HCT116 (cell line): ENCODE measurements around the gene SNX25. TPM values are rescaled to one million over a fixed set of nuclear protein-coding genes. Genes with fewer than 3 reads are reported as not detected.

Experiments
- ATAC-seq: fragments of 200-7000 bp; cut with Tn5 transposase; 2 replicates; pipeline ENCODE4 v1.9.1; 2020; ENCODE audit warnings: mild to moderate bottlenecking, moderate library complexity
- BruUV-seq: library from RNA; stranded (reverse); fragments of 400-500 nt; replicated peaks from 2 replicates; lab custom pipeline; 2021; lab: Mats Ljungman, UMichigan
- CTCF ChIA-PET: fragments of 300-600 bp; sonication (Branson Sonifier 250); formaldehyde crosslinking; loops from one replicate; lab custom pipeline; 2021; ENCODE audit warnings: antibody characterized with exemption; lab: Charles Lee
- POLR2A ChIA-PET: fragments of 300-600, 350-600 bp; sonication (Branson Sonifier 250); formaldehyde crosslinking; loops from one replicate; lab custom pipeline; 2021; ENCODE audit warnings: antibody characterized with exemption; lab: Charles Lee
- RAD21 ChIA-PET, 2 experiments: fragments of 300-600 bp; sonication (Branson Sonifier 250); formaldehyde crosslinking; loops; one replicate each; lab custom pipeline; 2023; ENCODE audit warnings: low total read pairs in 2 of 2; ENCODE audit not compliant: uncharacterized antibody in 2 of 2, unreplicated experiment in 2 of 2, low non-redundant PET in 1 of 2; lab: Charles Lee
- DNase-seq: peaks from one replicate; pipeline ENCODE4 v3.0.0-alpha.2; 2010; ENCODE audit warnings: low read depth, low spot score
- H2AFZ ChIP-seq: fragments of 200-600 bp; shearing (Covaris generic), sonication (generic); 2 replicates; pipeline ENCODE4 v1.6.1; 2017; ENCODE audit warnings: low read depth, mixed run types, mixed read lengths, antibody characterized with exemption, low read length; ENCODE audit not compliant: poor library complexity, severe bottlenecking
- H3K27ac ChIP-seq: 2 replicates; pipeline ENCODE4 v1.5.1; 2012; ENCODE audit warnings: low read depth, low read length
- H3K27me3 ChIP-seq: fragments of 200-600 bp; sonication (generic); 2 replicates; pipeline ENCODE4 v1.6.1; 2016; ENCODE audit warnings: mixed run types, low read length, mixed read lengths; ENCODE audit not compliant: insufficient read depth
- H3K36me3 ChIP-seq, 2 experiments: fragments of 200-500 bp in 1 of 2; fragments of 200-600 bp in 1 of 2; sonication (Bioruptor generic) in 1 of 2; sonication (generic) in 1 of 2; 2 replicates each; pipeline versions ENCODE4 v1.5.1 to v1.6.1; 2014 to 2016; ENCODE audit warnings: low read length in 2 of 2, inconsistent platforms in 1 of 2, mixed read lengths in 1 of 2, mixed run types in 1 of 2; ENCODE audit not compliant: insufficient read depth in 2 of 2, control insufficient read depth in 1 of 2
- H3K4me1 ChIP-seq, 2 experiments: fragments of 200-600 bp in 1 of 2; sonication (generic) in 1 of 2; 2 replicates each; pipeline versions ENCODE4 v1.5.1 to v1.6.1; 2012 to 2017; ENCODE audit warnings: low read length in 2 of 2, inconsistent platforms in 1 of 2, mild to moderate bottlenecking in 1 of 2, mixed read lengths in 1 of 2, mixed run types in 1 of 2, moderate library complexity in 1 of 2; ENCODE audit not compliant: insufficient read depth in 2 of 2, control insufficient read depth in 1 of 2
- H3K4me2 ChIP-seq: fragments of 200-600 bp; sonication (generic); 2 replicates; pipeline ENCODE4 v1.6.1; 2017; ENCODE audit warnings: mixed run types, low read length, mixed read lengths
- H3K4me3 ChIP-seq, 2 experiments: fragments of 200-600 bp in 1 of 2; sonication (generic) in 1 of 2; replicated peaks in 1 of 2; 2 replicates each; pipeline ENCODE4 v1.5.1; 2011 to 2016; ENCODE audit warnings: low read length in 2 of 2, control low read depth in 1 of 2, low read depth in 1 of 2, mild to moderate bottlenecking in 1 of 2, mixed read lengths in 1 of 2, mixed run types in 1 of 2
- H3K79me2 ChIP-seq: fragments of 200-600 bp; sonication (generic); 2 replicates; pipeline ENCODE4 v1.6.1; 2017; ENCODE audit warnings: mild to moderate bottlenecking, mixed run types, low read length, moderate library complexity, mixed read lengths; ENCODE audit not compliant: insufficient read depth
- H3K9ac ChIP-seq: fragments of 200-600 bp; sonication (generic); 2 replicates; pipeline ENCODE4 v1.6.1; 2016; ENCODE audit warnings: low read length, mixed read lengths
- H3K9me2 ChIP-seq: fragments of 200-600 bp; sonication (generic), shearing (Covaris generic); 2 replicates; pipeline ENCODE4 v1.6.1; 2017; ENCODE audit warnings: mixed run types, mild to moderate bottlenecking, moderate library complexity; ENCODE audit not compliant: insufficient read depth
- H3K9me3 ChIP-seq, 2 experiments: fragments of 200-500 bp in 1 of 2; fragments of 200-600 bp in 1 of 2; sonication (Bioruptor generic) in 1 of 2; sonication (generic) in 1 of 2; 2 replicates each; pipeline ENCODE4 v1.6.1; 2014 to 2017; ENCODE audit warnings: low read length in 2 of 2, mixed read lengths in 2 of 2, inconsistent platforms in 1 of 2, low read depth in 1 of 2, mild to moderate bottlenecking in 1 of 2, mixed run types in 1 of 2, moderate library complexity in 1 of 2; ENCODE audit not compliant: control insufficient read depth in 1 of 2, insufficient read depth in 1 of 2
- H4K20me1 ChIP-seq: fragments of 200-600 bp; sonication (generic), shearing (Covaris generic); 2 replicates; pipeline ENCODE4 v1.6.1; 2017; ENCODE audit warnings: mixed run types, mild to moderate bottlenecking, moderate library complexity; ENCODE audit not compliant: insufficient read depth
- CTCF ChIP-seq, 3 experiments: fragments of 200-600 bp in 1 of 3; sonication (generic) in 1 of 3; IDR thresholded peaks in 2 of 3; conservative IDR thresholded peaks in 1 of 3; 2 replicates each; pipeline ENCODE4 v1.5.1; 2012 to 2017; ENCODE audit warnings: low read depth in 2 of 3, low read length in 2 of 3, antibody characterized with exemption in 1 of 3, borderline replicate concordance in 1 of 3, control low read depth in 1 of 3, mild to moderate bottlenecking in 1 of 3, mixed read lengths in 1 of 3, mixed run types in 1 of 3, moderate library complexity in 1 of 3; ENCODE audit not compliant: insufficient read depth in 1 of 3
- ELF1 ChIP-seq: IDR thresholded peaks from 2 replicates; pipeline ENCODE4 v1.6.1; 2012; ENCODE audit warnings: low read depth, borderline replicate concordance
- EZH2phosphoT487 ChIP-seq: fragments of 200-600 bp; IDR thresholded peaks from 2 replicates; pipeline ENCODE4 v1.6.1; 2018; ENCODE audit warnings: antibody characterized with exemption, borderline replicate concordance
- FOSL1 ChIP-seq: IDR thresholded peaks from 2 replicates; pipeline ENCODE4 v1.6.1; 2012; ENCODE audit warnings: low read depth
- MAX ChIP-seq: IDR thresholded peaks from 2 replicates; pipeline ENCODE4 v1.6.1; 2012
- POLR2AphosphoS5 ChIP-seq: IDR thresholded peaks from 2 replicates; pipeline ENCODE4 v1.6.1; 2011; ENCODE audit warnings: mild to moderate bottlenecking, low read depth, low read length, moderate library complexity
- RAD21 ChIP-seq: IDR thresholded peaks from 2 replicates; pipeline ENCODE4 v1.6.1; 2012; ENCODE audit warnings: low read depth, mild to moderate bottlenecking
- ZBTB33 ChIP-seq: IDR thresholded peaks from 2 replicates; pipeline ENCODE4 v1.6.1; 2011; ENCODE audit warnings: mild to moderate bottlenecking, low read length, moderate library complexity; ENCODE audit not compliant: insufficient replicate concordance; ENCODE audit errors: extremely low read depth
- intact Hi-C: fragments of 100-400 bp; cut with micrococcal nuclease; formaldehyde crosslinking; loops from 2 replicates; pipeline ENCODE4 v1.10.0; 2022
- total RNA-seq: library from RNA; stranded (reverse); gene quantifications from one replicate; pipeline ENCODE4 v1.2.1, GENCODE V29; 2021; ENCODE audit not compliant: unreplicated experiment

Gene SNX25
- total RNA-seq, 1 experiment from 2014 or later = 20.9 TPM

- H4K20me1 ChIP-seq = no peaks in the 10 kb centered on the region
- no peaks in the 10 kb centered on the region for H3K9me3 ChIP-seq
- H3K9me2 ChIP-seq = no peaks in the 10 kb centered on the region
- ChIA-PET POLR2A (no interaction called here), CTCF (no interaction called here), RAD21 (no interaction called here)
- DNase-seq = no peak
- H3K79me2 ChIP-seq = peaks cover 31% of the 10 kb centered on the region
- H3K4me1 ChIP-seq = peaks cover 33 to 48% of the 10 kb centered on the region in 2 experiments
- no TSS peak for BruUV-seq
- no peak overlapping the region for H3K9ac ChIP-seq
- no peaks in the 10 kb centered on the region for H3K36me3 ChIP-seq
- no peak overlapping the region for H3K4me3 ChIP-seq
- H3K4me2 ChIP-seq = no peak overlapping the region
- intact Hi-C loops = loop anchor here (2.0 kb wide), 1 partner anchor 99 kb away; no protein-coding TSS in a partner anchor
- no peaks in the 10 kb centered on the region for H3K27me3 ChIP-seq
- no peak for ATAC-seq
- no peak overlapping the region for H2AFZ ChIP-seq
- no peak for TF ChIP-seq FOSL1
- TF ChIP-seq ELF1 = no peak
- TF ChIP-seq POLR2AphosphoS5 = no peak
- TF ChIP-seq EZH2phosphoT487 = no peak
- TF ChIP-seq ZBTB33 = no peak
- TF ChIP-seq MAX = no peak
- TF ChIP-seq CTCF (IDR thresholded peaks at IDR 0.05 in 2 of 3, conservative IDR thresholded peaks at IDR 0.05 in 1 of 3; ENCODE audit: borderline replicate concordance in 1 of 3, insufficient read depth in 1 of 3, low read depth in 2 of 3, low read length in 2 of 3) = no peak
- TF ChIP-seq RAD21 = no peak
- no peak overlapping the region for H3K27ac ChIP-seq
Measured at GRCh38 chr4:185205697-185206342, 3.6 kb upstream of the SNX25 start.
